Ovary (tissue), 9 donors: ENCODE measurements around the gene TNFRSF19. TPM values are rescaled to one million over a fixed set of nuclear protein-coding genes. Genes with fewer than 3 reads are reported as not detected.

Experiments used
- DNase-seq, 5 donors: peaks; one replicate each; pipeline ENCODE4 v3.0.0-alpha.2; 2019 to 2020
- H3K27ac ChIP-seq, 2 donors: fragments of 200-600 bp; one replicate each; pipeline versions ENCODE4 v1.5.1 to v1.8.0; 2019 to 2022
- H3K27me3 ChIP-seq: fragments of 200-600 bp; one replicate; pipeline ENCODE4 v1.8.0; 2022
- H3K36me3 ChIP-seq: fragments of 200-600 bp; sonication (generic); one replicate; pipeline ENCODE4 v1.5.1; 2019
- H3K4me1 ChIP-seq: one replicate; pipeline ENCODE4 v1.8.1; 2013; ENCODE audit warnings: mild to moderate bottlenecking, moderate library complexity; ENCODE audit not compliant: insufficient read depth
- H3K4me3 ChIP-seq: fragments of 200-600 bp; sonication (generic); one replicate; pipeline ENCODE4 v1.5.1; 2017
- H3K9me3 ChIP-seq, 2 donors: fragments of 200-600 bp in 1 of 2; sonication (generic) in 1 of 2; one replicate each; pipeline versions ENCODE4 v1.5.1 to v1.8.1; 2013 to 2019; ENCODE audit warnings: mild to moderate bottlenecking in 1 of 2, moderate library complexity in 1 of 2
- EP300 ChIP-seq: sonication (generic); formaldehyde crosslinking; IDR thresholded peaks from one replicate; pipeline ENCODE4 v1.6.1; 2017; ENCODE audit warnings: antibody characterized with exemption
- POLR2A ChIP-seq: fragments of 450-650 bp; IDR thresholded peaks from one replicate; pipeline ENCODE4 v1.6.1; 2017; ENCODE audit warnings: antibody characterized with exemption, mild to moderate bottlenecking, moderate library complexity
- WGBS, 3 donors: extraction: QIAGEN DNeasy Blood & Tissue Kit in 1 of 3; methylation state at CpG; one replicate each; pipeline versions ENCODE4 v1.1.5 to v1.1.7; 2013 to 2017; 5-methylcytosine and 5-hydroxymethylcytosine counted together
- intact Hi-C, 4 donors: fragments of 100-400 bp; cut with DNase I; formaldehyde crosslinking; loops; one replicate each; pipeline versions ENCODE4 v1.11.0 to v1.15.1; 2022 to 2023
- polyA plus RNA-seq, 2 donors: library from polyadenylated mRNA; stranded (reverse); fragments of 200-250 nt in 1 of 2; fragments of 350-450 nt in 1 of 2; fragmentation: Illumina TruSeq in 1 of 2; extraction: RNeasy Lipid Tissue Mini Kit (QIAGEN cat#74804) in 1 of 2; gene quantifications; one replicate each; pipeline ENCODE4 v1.2.3, GENCODE V29; 2013 to 2014
- total RNA-seq, 7 donors: library from RNA; depleted of rRNA in 2 of 7; stranded (reverse); fragments of >200 nt in 2 of 7; fragmentation: NEBNext Ultra II Directional in 3 of 7; extraction: Animal tissue kit (Norgen Biotek cat#: 25700) in 3 of 7; gene quantifications; one replicate each; pipeline versions ENCODE4 v1.1.0 to v1.2.4, GENCODE V29; 2016 to 2023
- TF ChIP-seq, protein P1 (sequence below), 3 donors: fragments of 450-650 bp in 2 of 3; fragments of 200-600 bp in 1 of 3; IDR thresholded peaks; one replicate each; pipeline versions ENCODE4 v1.5.1 to v1.8.0; 2016 to 2022; ENCODE audit warnings: antibody characterized with exemption in 3 of 3, mild to moderate bottlenecking in 1 of 3
- donor health status: DM: no; HTN: no; CAD: no; lungs with moderate emphysema.
- donor health status: DM: no; HTN: no; CAD: no.
- donor health status: Bipolar disorder and iron deficiency.
- donor health status: DM: yes; HTN: yes; CAD: no.
- donor health status: DM: no; HTN: no; CAD: no.
- donor health status: DM: yes; HTN: yes; CAD: no.

The TNFRSF19 gene
- total and polyA plus RNA-seq, 9 donors: 2.6 to 15.3 (median 4.8) TPM

DNA sequence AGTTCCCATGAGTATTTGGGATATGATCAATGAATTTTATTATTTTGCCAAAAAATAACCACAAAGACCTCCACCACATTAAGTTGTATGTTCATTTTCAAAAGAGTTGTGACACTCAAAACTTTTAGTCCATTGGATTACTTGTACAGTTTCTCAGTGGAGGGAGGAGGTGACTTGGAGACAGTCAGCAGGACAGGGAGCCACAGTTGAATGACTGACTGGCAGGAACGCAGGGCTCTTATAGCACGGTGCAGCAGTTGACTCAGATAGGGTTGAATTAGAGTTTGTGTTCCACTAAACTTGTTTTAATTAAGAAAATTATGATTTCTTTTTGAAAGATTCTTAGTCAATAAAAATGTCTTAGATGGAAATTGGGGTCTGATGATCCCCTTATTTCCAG, 42.5 kb downstream of the TNFRSF19 start:
- Histone ChIP-seq H3K4me3 (no peak overlapping the region), H3K27ac (no peak overlapping the region), H3K27me3 (no peaks in the 10 kb centered on the region), H3K9me3 (no peaks in the 10 kb centered on the region), H3K36me3 (no peaks in the 10 kb centered on the region), H3K4me1 (peaks cover 12% of the 10 kb centered on the region)
- 95 to 100% (median 96%) methylated on average over 2 of the region's 2 CpGs for WGBS, 3 donors
- intact Hi-C loops: no loop called here
- no peak for DNase-seq
- no peak for TF ChIP-seq POLR2A
- TF ChIP-seq EP300: no peak
- TF ChIP-seq, protein P1, sequence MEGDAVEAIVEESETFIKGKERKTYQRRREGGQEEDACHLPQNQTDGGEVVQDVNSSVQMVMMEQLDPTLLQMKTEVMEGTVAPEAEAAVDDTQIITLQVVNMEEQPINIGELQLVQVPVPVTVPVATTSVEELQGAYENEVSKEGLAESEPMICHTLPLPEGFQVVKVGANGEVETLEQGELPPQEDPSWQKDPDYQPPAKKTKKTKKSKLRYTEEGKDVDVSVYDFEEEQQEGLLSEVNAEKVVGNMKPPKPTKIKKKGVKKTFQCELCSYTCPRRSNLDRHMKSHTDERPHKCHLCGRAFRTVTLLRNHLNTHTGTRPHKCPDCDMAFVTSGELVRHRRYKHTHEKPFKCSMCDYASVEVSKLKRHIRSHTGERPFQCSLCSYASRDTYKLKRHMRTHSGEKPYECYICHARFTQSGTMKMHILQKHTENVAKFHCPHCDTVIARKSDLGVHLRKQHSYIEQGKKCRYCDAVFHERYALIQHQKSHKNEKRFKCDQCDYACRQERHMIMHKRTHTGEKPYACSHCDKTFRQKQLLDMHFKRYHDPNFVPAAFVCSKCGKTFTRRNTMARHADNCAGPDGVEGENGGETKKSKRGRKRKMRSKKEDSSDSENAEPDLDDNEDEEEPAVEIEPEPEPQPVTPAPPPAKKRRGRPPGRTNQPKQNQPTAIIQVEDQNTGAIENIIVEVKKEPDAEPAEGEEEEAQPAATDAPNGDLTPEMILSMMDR (IDR thresholded peaks at IDR 0.05): no peak

DNA sequence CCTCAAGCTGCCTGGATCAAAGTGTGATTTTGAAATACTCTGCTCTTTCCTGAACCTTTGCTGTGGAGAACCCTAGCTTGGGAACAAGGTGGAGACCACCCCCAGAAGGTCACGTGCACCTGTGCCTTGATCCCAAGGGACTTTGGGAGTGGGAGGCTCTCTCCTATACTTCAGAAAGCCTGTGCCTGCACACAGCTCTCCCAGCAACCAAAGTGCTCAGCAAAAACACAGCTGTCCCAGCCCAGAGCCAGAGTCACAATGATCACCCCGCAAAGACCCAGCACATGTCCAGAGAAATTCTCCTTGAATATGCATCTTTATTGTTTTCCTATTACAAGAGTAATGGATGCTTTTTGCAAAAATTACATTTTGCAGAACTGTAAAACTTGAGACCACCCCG, 43.4 kb downstream of the TNFRSF19 start:
- DNase-seq: no peak
- Histone ChIP-seq H3K27ac (no peak overlapping the region), H3K9me3 (no peaks in the 10 kb centered on the region), H3K4me3 (no peak overlapping the region), H3K36me3 (no peaks in the 10 kb centered on the region), H3K27me3 (no peaks in the 10 kb centered on the region), H3K4me1 (peaks cover 10% of the 10 kb centered on the region)
- 76 to 92% (median 88%) methylated on average over 3 of the region's 3 CpGs for WGBS, 3 donors
- intact Hi-C loops: no loop called here
- TF ChIP-seq POLR2A (no peak), EP300 (no peak)
- TF ChIP-seq, protein P1 (IDR thresholded peaks at IDR 0.05): no peak

DNA sequence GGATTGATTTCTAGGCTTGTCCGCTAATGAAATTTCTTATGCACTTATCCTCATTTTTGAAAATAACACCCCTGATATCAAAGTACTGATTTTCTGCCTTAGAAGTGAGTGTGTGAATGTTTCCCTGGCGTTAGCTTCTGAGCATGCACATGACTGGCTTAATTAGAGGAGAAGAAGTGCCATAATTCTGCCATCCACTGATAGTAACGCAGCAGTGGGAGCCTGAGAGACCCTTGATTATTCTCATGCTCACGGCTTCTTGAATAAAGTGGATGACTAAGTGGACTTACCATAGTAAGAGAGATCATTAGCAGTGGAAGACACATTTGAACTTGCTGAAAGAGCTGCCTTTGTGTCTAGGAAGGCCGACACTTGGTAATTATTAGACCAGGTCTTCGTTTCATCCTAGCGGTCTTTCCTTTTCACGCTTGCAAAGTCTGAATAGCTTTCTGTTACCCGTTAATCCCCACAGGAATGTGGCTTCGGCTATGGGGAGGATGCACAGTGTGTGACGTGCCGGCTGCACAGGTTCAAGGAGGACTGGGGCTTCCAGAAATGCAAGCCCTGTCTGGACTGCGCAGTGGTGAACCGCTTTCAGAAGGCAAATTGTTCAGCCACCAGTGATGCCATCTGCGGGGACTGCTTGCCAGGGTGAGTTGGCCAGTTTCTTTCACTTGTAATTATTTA, 45.3 kb downstream of the TNFRSF19 start:
- TF ChIP-seq, protein P1 (IDR thresholded peaks at IDR 0.05): no peak
- TF ChIP-seq EP300 (no peak), POLR2A (no peak)
- peaks cover 6% of the 10 kb centered on the region for H3K4me1 ChIP-seq
- 97 to 98% (median 97%) methylated on average over 15 of the region's 15 CpGs for WGBS, 3 donors
- no peaks in the 10 kb centered on the region for H3K9me3 ChIP-seq
- intact Hi-C loops: no loop called here
- H3K27ac ChIP-seq: no peak overlapping the region
- H3K36me3 ChIP-seq: no peaks in the 10 kb centered on the region
- H3K4me3 ChIP-seq: no peak overlapping the region
- H3K27me3 ChIP-seq: no peaks in the 10 kb centered on the region
- DNase-seq: no peak

DNA sequence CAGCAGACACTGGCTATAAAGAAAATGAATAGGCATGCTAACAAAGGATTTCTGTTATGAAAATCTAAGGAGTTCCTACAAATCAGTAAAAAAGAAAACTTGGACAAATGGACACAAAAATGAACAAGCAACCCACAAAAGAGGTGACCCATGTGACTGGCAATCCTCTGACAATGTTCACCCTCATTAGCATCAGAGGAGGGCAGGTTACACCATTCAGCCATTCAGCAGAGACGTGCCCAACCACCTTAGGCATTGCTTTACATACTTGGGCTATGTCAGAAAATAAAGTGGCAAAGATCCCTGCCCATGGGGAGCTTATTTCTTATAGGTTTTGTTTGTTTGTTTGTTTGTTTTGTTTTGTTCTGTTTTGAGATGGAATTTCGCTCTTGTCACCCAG, 46.0 kb downstream of the TNFRSF19 start:
- DNase-seq: no peak
- H3K36me3 ChIP-seq: no peaks in the 10 kb centered on the region
- H3K27ac ChIP-seq: no peak overlapping the region
- H3K9me3 ChIP-seq: no peaks in the 10 kb centered on the region
- 92 to 97% (median 96%) methylated on average over 2 of the region's 2 CpGs for WGBS, 3 donors
- TF ChIP-seq POLR2A: no peak
- TF ChIP-seq EP300: no peak
- TF ChIP-seq, protein P1 (IDR thresholded peaks at IDR 0.05): no peak
- peaks cover 2% of the 10 kb centered on the region for H3K4me1 ChIP-seq
- no peak overlapping the region for H3K4me3 ChIP-seq
- H3K27me3 ChIP-seq: no peaks in the 10 kb centered on the region
- intact Hi-C loops: no loop called here
